GM21423 (cell line): ENCODE results near the gene FBXO9.

Experiments
- ATAC-seq: cut with Tn5 transposase; IDR thresholded peaks from one replicate; pipeline ENCODE4 v1.9.1; 2021; ENCODE audit warnings: mild to moderate bottlenecking, moderate library complexity; ENCODE audit not compliant: unreplicated experiment

Gene FBXO9

GRCh38 chr6:53065266-53066076, at the start of gene FBXO9:
Gene FBXO9 (plus strand): TSS chr6:53065404. CDS start chr6:53065790, 386 bp downstream.
- peak; percentile 39 for ATAC-seq

- no peak for ATAC-seq
Measured at GRCh38 chr6:53015486-53015885, 49.7 kb upstream of the FBXO9 start.

- ATAC-seq, result no peak
Measured at GRCh38 chr6:53018446-53018845, 46.8 kb upstream of the FBXO9 start.

- no peak for ATAC-seq
Measured at GRCh38 chr6:53020005-53020744, 45.0 kb upstream of the FBXO9 start.

- no peak for ATAC-seq
Measured at GRCh38 chr6:53023323-53023722, 41.9 kb upstream of the FBXO9 start.

- no peak for ATAC-seq
Measured at GRCh38 chr6:53026526-53026925, 38.7 kb upstream of the FBXO9 start.

- ATAC-seq, result no peak
Measured at GRCh38 chr6:53027131-53027718, 38.0 kb upstream of the FBXO9 start.

- no peak for ATAC-seq
Measured at GRCh38 chr6:53028467-53028866, 36.7 kb upstream of the FBXO9 start.

GRCh38 chr6:53029257-53029656, 35.9 kb upstream of the FBXO9 start:
- ATAC-seq, result no peak

GRCh38 chr6:53029761-53030160, 35.4 kb upstream of the FBXO9 start:
- ATAC-seq, result no peak

GRCh38 chr6:53031281-53031680, 33.9 kb upstream of the FBXO9 start:
- no peak for ATAC-seq

GRCh38 chr6:53032849-53033248, 32.4 kb upstream of the FBXO9 start:
- no peak for ATAC-seq

GRCh38 chr6:53033764-53034163, 31.4 kb upstream of the FBXO9 start:
- no peak for ATAC-seq

GRCh38 chr6:53035549-53036213, 29.5 kb upstream of the FBXO9 start:
- no peak for ATAC-seq

- no peak for ATAC-seq
Measured at GRCh38 chr6:53038141-53038540, 27.1 kb upstream of the FBXO9 start.

- no peak for ATAC-seq
Measured at GRCh38 chr6:53038596-53038995, 26.6 kb upstream of the FBXO9 start.

- ATAC-seq, result no peak
Measured at GRCh38 chr6:53041356-53041755, 23.8 kb upstream of the FBXO9 start.

- ATAC-seq, result no peak
Measured at GRCh38 chr6:53042112-53042511, 23.1 kb upstream of the FBXO9 start.

GRCh38 chr6:53043581-53043980, 21.6 kb upstream of the FBXO9 start:
- no peak for ATAC-seq

- no peak for ATAC-seq
Measured at GRCh38 chr6:53044071-53044470, 21.1 kb upstream of the FBXO9 start.

GRCh38 chr6:53044572-53044971, 20.6 kb upstream of the FBXO9 start:
- ATAC-seq, result no peak
